Measurements from ENCODE around the gene CLEC4A. TPM values are rescaled to one million over a fixed set of nuclear protein-coding genes. Genes with fewer than 3 reads are reported as not detected.

Gene CLEC4A
- total and polyA plus RNA-seq, 10 of the 15 experiments (the other 5 are each of a cell fraction or from before 2014, with no cell fraction given) = 0.62 to 2.1 (median 1.1) TPM

- TF ChIP-seq MYB (IDR thresholded peaks at IDR 0.05; ENCODE audit: borderline replicate concordance, low read depth, low read length) (no peak), NR2C1 (IDR thresholded peaks at IDR 0.05) (no peak)
These were observed 47.1 kb upstream of the CLEC4A start (continued) for GRCh38 chr12:8076366-8076765.

DNA sequence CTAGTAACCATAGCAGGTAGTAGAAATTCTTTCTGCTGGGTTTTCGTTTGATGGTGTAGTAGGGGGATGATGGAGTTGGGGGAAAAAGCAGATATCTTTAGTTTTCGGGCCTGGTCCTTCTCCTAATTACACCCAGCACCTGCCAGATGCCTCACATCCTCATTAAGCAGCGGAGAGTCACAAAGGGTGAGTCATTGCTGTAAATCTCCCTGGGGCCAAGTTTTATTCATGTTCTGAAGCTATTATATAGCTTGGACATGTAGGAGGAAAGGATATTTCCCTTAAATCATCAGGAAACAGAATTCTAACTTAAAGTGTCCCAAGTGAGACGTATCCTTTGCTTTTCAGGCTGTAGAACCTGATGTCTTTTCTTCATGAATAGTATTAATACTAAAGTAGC lies 46.2 kb upstream of the CLEC4A start:
- H3K4me1 ChIP-seq (ENCODE audit: control insufficient read depth, insufficient read depth, low read length) = no peaks in the 10 kb centered on the region
- ChIA-PET POLR2A (interaction anchor here (1.1 to 2.7 kb wide), 2 partner anchors 11 kb away, joined by 4 to 13 read pairs; partner anchors contain the start of gene C3AR1), CTCF (interaction anchor here (0.7 to 7.9 kb wide), 8 partner anchors 10 to 245 kb away, joined by 3 to 115 read pairs (median 6); partner anchors contain the start of genes FOXJ2 and SLC2A3), RAD21 (ENCODE audit: unreplicated experiment) (interaction anchor here (0.6 to 3.0 kb wide), 6 partner anchors 11 to 245 kb away, joined by 3 to 14 read pairs (median 5); no protein-coding TSS in a partner anchor), SMC1A (ENCODE audit: uncharacterized antibody, unreplicated experiment) (interaction anchor here (0.6 to 2.0 kb wide), 7 partner anchors 19 to 216 kb away, joined by 3 to 14 read pairs (median 6); no protein-coding TSS in a partner anchor)
- H4K20me1 ChIP-seq (ENCODE audit: control insufficient read depth, insufficient read depth) = no peaks in the 10 kb centered on the region
- H3K27me3 ChIP-seq (replicated peaks in 1 of 2; ENCODE audit: control insufficient read depth in 2 of 2, insufficient read depth in 2 of 2, low read length in 1 of 2) = no peaks in the 10 kb centered on the region
- intact Hi-C loops (cut with micrococcal nuclease; ENCODE audit: unreplicated experiment) = loop anchor here (10.0 kb wide), 1 partner anchor 212 kb away; no protein-coding TSS in a partner anchor
- no TSS peak for BruUV-seq (replicated peaks)
- TF ChIP-seq, protein P1, sequence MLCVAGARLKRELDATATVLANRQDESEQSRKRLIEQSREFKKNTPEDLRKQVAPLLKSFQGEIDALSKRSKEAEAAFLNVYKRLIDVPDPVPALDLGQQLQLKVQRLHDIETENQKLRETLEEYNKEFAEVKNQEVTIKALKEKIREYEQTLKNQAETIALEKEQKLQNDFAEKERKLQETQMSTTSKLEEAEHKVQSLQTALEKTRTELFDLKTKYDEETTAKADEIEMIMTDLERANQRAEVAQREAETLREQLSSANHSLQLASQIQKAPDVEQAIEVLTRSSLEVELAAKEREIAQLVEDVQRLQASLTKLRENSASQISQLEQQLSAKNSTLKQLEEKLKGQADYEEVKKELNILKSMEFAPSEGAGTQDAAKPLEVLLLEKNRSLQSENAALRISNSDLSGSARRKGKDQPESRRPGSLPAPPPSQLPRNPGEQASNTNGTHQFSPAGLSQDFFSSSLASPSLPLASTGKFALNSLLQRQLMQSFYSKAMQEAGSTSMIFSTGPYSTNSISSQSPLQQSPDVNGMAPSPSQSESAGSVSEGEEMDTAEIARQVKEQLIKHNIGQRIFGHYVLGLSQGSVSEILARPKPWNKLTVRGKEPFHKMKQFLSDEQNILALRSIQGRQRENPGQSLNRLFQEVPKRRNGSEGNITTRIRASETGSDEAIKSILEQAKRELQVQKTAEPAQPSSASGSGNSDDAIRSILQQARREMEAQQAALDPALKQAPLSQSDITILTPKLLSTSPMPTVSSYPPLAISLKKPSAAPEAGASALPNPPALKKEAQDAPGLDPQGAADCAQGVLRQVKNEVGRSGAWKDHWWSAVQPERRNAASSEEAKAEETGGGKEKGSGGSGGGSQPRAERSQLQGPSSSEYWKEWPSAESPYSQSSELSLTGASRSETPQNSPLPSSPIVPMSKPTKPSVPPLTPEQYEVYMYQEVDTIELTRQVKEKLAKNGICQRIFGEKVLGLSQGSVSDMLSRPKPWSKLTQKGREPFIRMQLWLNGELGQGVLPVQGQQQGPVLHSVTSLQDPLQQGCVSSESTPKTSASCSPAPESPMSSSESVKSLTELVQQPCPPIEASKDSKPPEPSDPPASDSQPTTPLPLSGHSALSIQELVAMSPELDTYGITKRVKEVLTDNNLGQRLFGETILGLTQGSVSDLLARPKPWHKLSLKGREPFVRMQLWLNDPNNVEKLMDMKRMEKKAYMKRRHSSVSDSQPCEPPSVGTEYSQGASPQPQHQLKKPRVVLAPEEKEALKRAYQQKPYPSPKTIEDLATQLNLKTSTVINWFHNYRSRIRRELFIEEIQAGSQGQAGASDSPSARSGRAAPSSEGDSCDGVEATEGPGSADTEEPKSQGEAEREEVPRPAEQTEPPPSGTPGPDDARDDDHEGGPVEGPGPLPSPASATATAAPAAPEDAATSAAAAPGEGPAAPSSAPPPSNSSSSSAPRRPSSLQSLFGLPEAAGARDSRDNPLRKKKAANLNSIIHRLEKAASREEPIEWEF (IDR thresholded peaks at IDR 0.05; ENCODE audit: insufficient replicate concordance, low read depth, low read length) = no peak
- TF ChIP-seq MTA2 (IDR thresholded peaks at IDR 0.05; ENCODE audit: low read depth) (0 out of 2 replicates have a peak, but pooled peaks have one; percentile 16), CHD1 (IDR thresholded peaks at IDR 0.05; ENCODE audit: low read depth, low read length) (no peak)
- ATAC-seq (no peak), FAIRE-seq (no peak), DNase-seq (ENCODE audit: low read depth, low spot score) (no peak)
- no peak overlapping the region for H2AFZ ChIP-seq (ENCODE audit: control insufficient read depth, low read depth, low read length)
- no peak overlapping the region for H3K4me2 ChIP-seq (ENCODE audit: control insufficient read depth, insufficient read depth)
- H3K36me3 ChIP-seq (ENCODE audit: control insufficient read depth in 2 of 2, insufficient read depth in 2 of 2, low read length in 1 of 2) = no peaks in the 10 kb centered on the region
- no peak overlapping the region for H3K9ac ChIP-seq (ENCODE audit: control insufficient read depth, insufficient read depth, low read length)
- H3K9me3 ChIP-seq (replicated peaks; ENCODE audit: control insufficient read depth, insufficient read depth, low read length) = no peaks in the 10 kb centered on the region
- H3K4me3 ChIP-seq = no peak overlapping the region
- in situ Hi-C loops (cut with MboI) = no loop called here
- peaks cover 10% of the 10 kb centered on the region for H3K79me2 ChIP-seq (ENCODE audit: control insufficient read depth, insufficient read depth, low read length)
- 34% methylated on average over 4 of the region's 4 CpGs for WGBS (ENCODE audit: insufficient coverage, insufficient replicate concordance, low lambda C conversion rate, missing lambda C conversion rate)
- H3K27ac ChIP-seq (ENCODE audit: control insufficient read depth, insufficient read depth) = no peak overlapping the region
